Measurements from ENCODE around the gene C11orf42. TPM values are rescaled to one million over a fixed set of nuclear protein-coding genes. Genes with fewer than 3 reads are reported as not detected.
A peak's percentile ranks its signal among the peaks of the same experiment; 100 is the strongest.

Gene C11orf42
- total and polyA plus RNA-seq, 2 experiments from 2014 or later: 0.32 TPM; not detected in 1

GRCh38 chr11:6229911-6230310 lies 24.6 kb downstream of the C11orf42 start:
- Histone ChIP-seq H3K4me1 (ENCODE audit: low read depth) (peaks cover 16% of the 10 kb centered on the region), H3K27ac (no peak overlapping the region), H3K27me3 (no peaks in the 10 kb centered on the region), H3K9me3 (ENCODE audit: low read depth) (no peaks in the 10 kb centered on the region), H3K4me3 (no peak overlapping the region), H3K36me3 (no peaks in the 10 kb centered on the region)
- no peak for DNase-seq (ENCODE audit: low read depth in 1 of 2, low spot score in 1 of 2)
- TF ChIP-seq CTCF (IDR thresholded peaks at IDR 0.05; ENCODE audit: low read depth, low read length): no peak

- no peak overlapping the region for H3K27ac ChIP-seq
- H3K36me3 ChIP-seq: no peaks in the 10 kb centered on the region
- H3K27me3 ChIP-seq: no peaks in the 10 kb centered on the region
- H3K4me1 ChIP-seq (ENCODE audit: low read depth): peaks cover 12% of the 10 kb centered on the region
- no peak overlapping the region for H3K4me3 ChIP-seq
- TF ChIP-seq CTCF (IDR thresholded peaks at IDR 0.05; ENCODE audit: low read depth, low read length): no peak
- DNase-seq (ENCODE audit: low read depth in 1 of 2, low spot score in 1 of 2): no peak
- H3K9me3 ChIP-seq (ENCODE audit: low read depth): no peaks in the 10 kb centered on the region
Observed at GRCh38 chr11:6232899-6233298, 27.5 kb downstream of the C11orf42 start.

GRCh38 chr11:6233984-6234386 lies 28.6 kb downstream of the C11orf42 start:
- no peaks in the 10 kb centered on the region for H3K27me3 ChIP-seq
- H3K27ac ChIP-seq: peak overlapping the region; percentile 84
- no peaks in the 10 kb centered on the region for H3K36me3 ChIP-seq
- H3K9me3 ChIP-seq (ENCODE audit: low read depth): no peaks in the 10 kb centered on the region
- DNase-seq (ENCODE audit: low read depth in 1 of 2, low spot score in 1 of 2): no peak
- peak overlapping the region; percentile 90 for H3K4me3 ChIP-seq
- peaks cover 7% of the 10 kb centered on the region for H3K4me1 ChIP-seq (ENCODE audit: low read depth)
- TF ChIP-seq CTCF (IDR thresholded peaks at IDR 0.05; ENCODE audit: low read depth, low read length): no peak

GRCh38 chr11:6234387-6235107 lies 29.2 kb downstream of the C11orf42 start, which contains the start of gene FHIP1B:
Gene FHIP1B (minus strand): TSS chr11:6234636. CDS start chr11:6224516, 10,120 bp downstream.
- peaks cover 6% of the 10 kb centered on the region for H3K4me1 ChIP-seq (ENCODE audit: low read depth)
- no peaks in the 10 kb centered on the region for H3K9me3 ChIP-seq (ENCODE audit: low read depth)
- peak within 1 kb of the TSS; percentile 90 for H3K4me3 ChIP-seq
- H3K27me3 ChIP-seq: no peaks in the 10 kb centered on the region
- peak; percentile 99 to 100 for DNase-seq (ENCODE audit: low read depth in 1 of 2, low spot score in 1 of 2)
- H3K27ac ChIP-seq: peak within 1 kb of the TSS; percentile 84
- no peak for TF ChIP-seq CTCF (IDR thresholded peaks at IDR 0.05; ENCODE audit: low read depth, low read length)
- H3K36me3 ChIP-seq: no peaks in the 10 kb centered on the region

- H3K4me1 ChIP-seq (ENCODE audit: low read depth): peaks cover 6% of the 10 kb centered on the region
- DNase-seq (ENCODE audit: low read depth in 1 of 2, low spot score in 1 of 2): no peak
- no peaks in the 10 kb centered on the region for H3K9me3 ChIP-seq (ENCODE audit: low read depth)
Observed at GRCh38 chr11:6237266-6237665, 31.9 kb downstream of the C11orf42 start.

More at GRCh38 chr11:6237266-6237665, 31.9 kb downstream of the C11orf42 start:
- no peak overlapping the region for H3K27ac ChIP-seq
- H3K36me3 ChIP-seq: no peaks in the 10 kb centered on the region
- H3K4me3 ChIP-seq: no peak overlapping the region
- TF ChIP-seq CTCF (IDR thresholded peaks at IDR 0.05; ENCODE audit: low read depth, low read length): no peak
- no peaks in the 10 kb centered on the region for H3K27me3 ChIP-seq
